Activated CD4-positive, alpha-beta T cell treated with anti-CD3 and anti-CD28 coated beads, Interleukin-2, Interleukin-4, amounts not matched to agents 100 ng/mL and 50 ng/mL, durations not matched to agents 16 hours and 8 hours (primary cell): ENCODE results near the gene SLC38A4.
"Not testable (repeated sequence)": the region's sequence is repeated elsewhere in the genome, so short reads cannot be mapped to it uniquely, and the experiment has no call there.

Source experiments
- DNase-seq: peaks from one replicate; pipeline ENCODE4 v3.0.0-alpha.2; 2020; ENCODE audit warnings: low spot score

Gene SLC38A4

GRCh38 chr12:46774322-46774633 is 51.5 kb downstream of the SLC38A4 start:
- no peak for DNase-seq

DNA sequence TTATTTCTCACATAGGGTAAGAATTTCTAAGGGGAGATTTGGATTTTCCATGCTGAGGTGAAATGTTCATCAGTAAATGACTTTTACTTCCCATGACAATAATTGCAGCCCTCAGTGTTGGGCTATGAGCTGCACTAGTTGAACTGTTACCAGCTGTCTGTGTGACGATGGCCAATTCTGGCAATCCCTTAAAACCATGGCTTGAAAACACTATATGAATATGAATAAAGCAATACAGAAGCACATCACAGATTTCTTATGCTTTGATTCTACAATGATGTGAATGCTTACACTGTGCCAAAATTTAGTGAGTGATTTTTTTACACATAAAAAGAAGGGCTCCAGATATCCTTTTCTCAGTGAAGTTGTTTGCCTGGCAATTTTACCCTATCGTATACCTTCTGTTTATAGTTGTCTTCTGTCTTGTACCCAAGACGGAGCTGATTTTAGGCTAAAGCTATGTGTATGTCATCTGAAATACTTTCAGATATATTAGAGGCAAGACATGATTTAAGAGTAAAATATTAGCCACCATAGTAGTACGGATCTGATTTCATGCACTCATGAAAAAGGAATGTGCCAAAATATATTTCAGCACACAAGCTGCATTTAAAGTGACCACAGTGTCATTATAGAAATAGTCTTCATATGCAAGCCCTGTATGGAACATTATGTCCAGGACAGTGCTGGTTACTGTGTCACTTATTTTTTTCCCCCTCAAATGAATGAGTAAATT is 52.0 kb downstream of the SLC38A4 start:
- no peak for DNase-seq

DNA sequence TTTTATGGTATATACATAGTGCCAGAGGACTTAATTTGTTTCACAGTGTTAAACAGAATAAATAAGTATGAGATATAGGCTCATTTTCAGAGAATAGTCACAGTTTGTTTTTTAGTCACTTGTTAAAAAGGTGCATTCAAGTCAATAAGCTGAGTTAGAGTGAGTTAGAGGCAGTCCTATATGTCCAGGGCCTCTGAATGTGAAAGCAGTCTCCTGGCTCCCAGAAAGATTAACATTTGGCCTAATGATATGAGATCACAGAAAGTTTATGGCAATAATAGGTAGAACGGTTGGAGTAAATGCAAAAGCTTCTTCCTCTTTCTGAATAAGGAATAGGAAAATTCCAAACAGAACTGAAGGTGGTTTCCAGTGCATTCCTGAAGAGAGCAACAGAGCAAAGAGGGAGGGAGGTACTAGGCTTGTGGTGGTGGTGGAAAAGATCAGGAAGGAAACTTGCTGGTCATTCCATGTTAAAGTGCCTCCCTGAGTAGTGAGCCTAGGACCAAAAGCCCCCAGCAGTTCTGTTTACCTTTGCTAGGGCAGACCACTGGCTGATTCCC is 54.4 kb downstream of the SLC38A4 start:
- DNase-seq = no peak

- DNase-seq = no peak
Observed at GRCh38 chr12:46770501-46771183, 55.2 kb downstream of the SLC38A4 start.

DNA sequence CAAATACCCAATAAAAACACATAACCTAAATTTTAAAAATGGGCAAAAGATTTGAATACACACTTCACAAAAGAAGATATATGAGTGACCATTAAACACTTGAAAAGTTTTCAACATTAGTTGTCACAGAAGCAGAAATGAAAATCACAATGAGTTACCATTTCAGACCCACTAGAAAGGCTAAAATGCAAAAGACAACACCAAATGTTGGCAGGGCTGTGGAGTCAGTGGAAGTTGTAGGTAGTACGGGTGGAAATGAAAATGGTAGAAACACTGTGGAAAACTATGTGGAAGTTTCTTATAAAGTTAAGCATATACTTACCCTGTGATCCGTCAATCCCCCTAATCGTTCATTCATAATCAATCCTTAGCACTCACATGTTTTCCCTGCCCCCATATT is 61.8 kb downstream of the SLC38A4 start:
- DNase-seq = no peak

GRCh38 chr12:46763230-46763629 is 62.6 kb downstream of the SLC38A4 start:
- peak; percentile 44 for DNase-seq

DNA sequence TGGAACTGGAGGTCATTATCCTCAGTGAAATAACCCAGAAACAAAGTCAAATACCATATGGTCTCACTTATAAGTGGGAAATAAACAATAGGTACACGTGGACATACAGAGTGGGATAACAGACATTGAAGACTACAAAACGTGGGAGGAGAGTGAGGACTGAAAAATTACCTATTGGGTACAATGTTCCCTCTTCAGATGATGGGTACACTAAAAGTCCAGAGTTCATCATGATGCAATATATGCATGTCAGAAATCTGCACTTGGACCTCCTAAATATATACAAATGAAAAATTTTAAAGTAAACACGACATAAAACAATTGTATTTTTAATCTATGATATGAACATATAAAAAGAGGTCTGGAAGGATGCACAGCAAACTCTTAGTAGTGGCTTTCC is 71.2 kb downstream of the SLC38A4 start:
- DNase-seq = no peak

- DNase-seq = no peak
Observed at GRCh38 chr12:46752396-46752795, 73.4 kb downstream of the SLC38A4 start.

- DNase-seq = no peak
Observed at GRCh38 chr12:46751173-46751572, 74.6 kb downstream of the SLC38A4 start.

DNA sequence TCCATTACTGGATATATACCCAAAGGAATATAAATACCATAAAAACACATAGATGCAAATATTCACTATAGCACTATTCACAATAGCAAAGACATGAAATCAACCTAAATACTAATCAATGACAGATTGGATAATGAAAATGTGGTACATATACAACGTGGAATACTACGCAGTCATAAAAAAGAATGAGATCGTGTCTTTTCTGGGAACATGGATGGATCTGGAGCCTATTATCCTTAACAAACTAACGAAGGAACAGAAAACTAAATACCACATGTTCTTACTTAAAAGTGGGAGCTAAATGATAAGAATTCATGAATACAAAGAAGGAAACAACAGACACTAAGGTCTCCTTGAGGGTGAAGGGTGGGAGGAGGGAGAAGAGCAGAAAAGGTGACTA is 76.5 kb downstream of the SLC38A4 start:
- DNase-seq = no peak

- DNase-seq = no peak
Observed at GRCh38 chr12:46744283-46744682, 81.5 kb downstream of the SLC38A4 start.

GRCh38 chr12:46743456-46743855 is 82.3 kb downstream of the SLC38A4 start:
- DNase-seq = no peak

GRCh38 chr12:46742271-46742670 is 83.5 kb downstream of the SLC38A4 start:
- DNase-seq = not testable (repeated sequence)

GRCh38 chr12:46725332-46725731 is 100.5 kb downstream of the SLC38A4 start:
- DNase-seq = no peak

- DNase-seq = no peak
Observed at GRCh38 chr12:46723629-46724419, 102.0 kb downstream of the SLC38A4 start.

DNA sequence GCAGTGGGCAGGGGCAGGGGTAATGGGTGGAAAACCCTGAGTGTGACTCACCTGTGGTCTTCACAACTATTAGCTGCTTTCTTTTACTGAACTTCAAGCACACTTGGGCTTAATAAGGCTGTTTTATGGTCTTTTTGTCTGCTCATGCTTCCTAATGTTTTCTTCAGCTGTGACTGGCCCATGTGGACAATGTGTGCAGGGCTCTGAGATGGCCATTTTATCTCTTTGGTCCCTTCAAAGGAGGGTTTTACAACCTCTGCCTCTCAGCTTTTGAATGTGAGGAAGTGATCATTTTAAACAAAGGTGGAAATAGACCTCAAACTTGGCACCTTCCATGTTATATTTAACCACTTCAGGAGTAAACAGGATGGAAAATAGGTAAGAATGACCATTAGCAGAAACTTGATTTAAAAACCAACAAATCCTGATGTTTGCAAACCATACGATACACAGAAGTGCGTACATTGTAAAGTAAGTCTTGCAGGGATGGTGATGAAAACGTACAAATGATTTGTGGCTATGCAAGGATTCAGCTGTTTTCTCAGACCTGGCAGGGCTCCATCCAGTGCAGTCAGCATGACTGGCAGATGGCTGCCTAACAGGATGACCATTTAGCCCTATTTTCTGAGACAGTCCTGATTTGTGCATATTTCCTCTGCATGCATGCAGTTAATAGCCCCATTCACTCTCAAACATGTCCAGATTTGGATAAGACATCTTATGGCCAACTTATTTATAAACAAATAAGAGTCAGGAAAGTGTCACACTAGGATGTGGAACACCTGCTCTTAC is 103.2 kb downstream of the SLC38A4 start:
- no peak for DNase-seq

DNA sequence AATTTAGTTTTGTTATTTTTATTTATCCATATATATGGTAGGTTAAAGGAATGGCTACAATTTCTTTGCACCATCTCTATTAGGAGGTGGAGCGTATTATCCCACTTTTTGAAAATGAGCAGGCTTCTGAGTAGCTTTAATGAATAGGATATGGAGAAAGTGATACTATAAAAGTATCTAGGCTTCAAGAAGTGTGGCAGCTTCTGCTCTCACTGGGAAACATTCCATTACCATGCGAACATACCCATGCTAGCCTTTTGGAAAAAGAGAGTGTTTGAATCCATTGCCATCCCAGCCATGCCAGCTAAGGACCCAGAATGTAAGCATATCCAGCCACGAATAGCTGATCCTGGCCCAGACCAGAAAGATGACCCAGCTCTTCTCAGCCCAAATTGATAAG is 107.3 kb downstream of the SLC38A4 start:
- DNase-seq = no peak

DNA sequence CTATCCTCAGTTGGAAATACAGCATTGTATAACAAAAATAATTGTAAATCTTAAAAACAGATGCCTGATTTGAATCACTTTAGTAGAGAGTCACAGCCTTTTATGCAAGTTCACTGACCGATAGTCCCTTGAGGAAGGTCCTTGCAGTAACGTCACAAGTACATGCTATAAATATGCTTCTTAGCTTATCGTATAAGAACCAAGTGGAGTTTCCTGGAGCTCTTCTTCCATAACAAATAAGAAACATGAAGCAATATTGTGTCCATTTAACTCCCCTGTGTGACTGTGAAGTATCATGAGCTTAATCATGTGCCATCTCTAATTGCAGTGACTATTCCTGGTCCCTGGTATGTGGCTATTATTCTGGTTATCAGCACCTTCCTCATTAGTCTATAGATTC is 107.9 kb downstream of the SLC38A4 start:
- no peak for DNase-seq

DNA sequence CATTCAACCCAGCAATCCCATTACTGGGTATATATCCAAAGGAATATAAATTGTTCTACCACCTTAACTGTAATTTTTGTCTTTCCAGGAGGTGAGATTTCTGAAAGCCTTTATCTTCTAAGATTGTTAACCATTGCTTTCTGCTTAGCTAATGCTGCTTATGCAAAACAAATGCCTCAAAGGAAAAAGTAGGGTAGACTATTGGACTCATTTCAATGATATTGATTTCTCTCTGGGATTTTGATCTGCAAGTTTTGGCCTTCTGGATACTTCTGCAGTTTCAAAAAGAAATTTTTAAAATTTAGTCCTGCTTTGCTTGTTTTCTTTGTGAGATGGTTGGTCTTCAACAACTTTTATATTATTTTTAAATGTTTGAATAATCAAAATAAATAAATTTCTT is 108.6 kb downstream of the SLC38A4 start:
- DNase-seq = no peak
